K562 (cell line): ENCODE measurements around the gene ANKRD60. TPM values are rescaled to one million over a fixed set of nuclear protein-coding genes. Genes with fewer than 3 reads are reported as not detected.

Source experiments
- ATF6 ChIP-seq: sonication (generic); formaldehyde crosslinking; IDR thresholded peaks from 2 replicates; pipeline ENCODE4 v1.4.0; 2020; ENCODE audit warnings: mild to moderate bottlenecking, missing genetic modification reagents
- BRF2 ChIP-seq: IDR thresholded peaks from 3 replicates; pipeline ENCODE4 v1.6.1; 2011; ENCODE audit warnings: borderline replicate concordance, mild to moderate bottlenecking; ENCODE audit not compliant: insufficient read length, insufficient read depth
- FOXK2 ChIP-seq, 2 experiments: fragments of 450-650 bp; IDR thresholded peaks in 1 of 2; conservative IDR thresholded peaks in 1 of 2; 2 replicates each; pipeline ENCODE4 v1.6.1; 2016; ENCODE audit warnings: low read depth in 2 of 2, mild to moderate bottlenecking in 1 of 2
- SNIP1 ChIP-seq: fragments of 450-650 bp; IDR thresholded peaks from 2 replicates; pipeline ENCODE4 v1.7.1; 2017; ENCODE audit warnings: low read depth, mild to moderate bottlenecking
- ZBTB33 ChIP-seq: sonication (generic); formaldehyde crosslinking; IDR thresholded peaks from 2 replicates; pipeline ENCODE4 v1.8.1; 2023; ENCODE audit warnings: mild to moderate bottlenecking, missing genetic modification reagents
- ZNF518B ChIP-seq: fragments of 250-450 bp; sonication (Bioruptor Pico); IDR thresholded peaks from 2 replicates; pipeline ENCODE4 v1.5.0; 2021; ENCODE audit warnings: mild to moderate bottlenecking, moderate library complexity
- ZNF551 ChIP-seq: fragments of 250-450 bp; sonication (Bioruptor Pico); IDR thresholded peaks from 2 replicates; pipeline ENCODE4 v1.5.0; 2021; ENCODE audit warnings: mild to moderate bottlenecking, moderate library complexity
- polyA plus RNA-seq, 8 experiments: library from polyadenylated mRNA; depleted of rRNA in 4 of 8; stranded (reverse) in 5 of 8; unstranded in 3 of 8; fragments of >200 nt; fragmentation: Nextera tagmentation in 2 of 8; fragmentation: Illumina TruSeq in 1 of 8; extraction: Ambion mirVana in 2 of 8; extraction: Trizol in 1 of 8; gene quantifications; 2 replicates each; pipeline versions ENCODE4 v1.2.1 to v1.2.3, GENCODE V29; 2011 to 2014; ENCODE audit warnings: inconsistent platforms in 1 of 8, missing spikeins in 1 of 8
- total RNA-seq, 7 experiments: library from RNA; depleted of rRNA in 6 of 7; stranded (reverse); fragments of >200 nt in 6 of 7; fragmentation: Illumina TruSeq in 2 of 7; extraction: Trizol in 2 of 7; gene quantifications; 2 replicates each; pipeline versions ENCODE4 v1.2.1 to v1.2.3, GENCODE V29; 2011 to 2021; ENCODE audit warnings: low replicate concordance in 1 of 7

Gene ANKRD60
- total and polyA plus RNA-seq, 9 of the 15 experiments (the other 6 are each of a cell fraction or from before 2014, with no cell fraction given): not detected

- no peak for TF ChIP-seq BRF2
- no peak for TF ChIP-seq FOXK2 (conservative IDR thresholded peaks at IDR 0.05 in 1 of 2, IDR thresholded peaks at IDR 0.05 in 1 of 2; ENCODE audit: low read depth in 2 of 2)
- TF ChIP-seq ATF6: no peak
- no peak for TF ChIP-seq ZNF518B (CRISPR knock-in tag)
- no peak for TF ChIP-seq SNIP1
- no peak for TF ChIP-seq ZNF551 (CRISPR knock-in tag)
- TF ChIP-seq ZBTB33: no peak
These were observed 44.4 kb downstream of the ANKRD60 start (continued) for GRCh38 chr20:58184063-58184462.
